SK-N-SH treated with all-trans-retinoic acid at 6 μM for 48 hours (cell line): Measurements from ENCODE around the gene CLDN8.

Source experiments
- ISL1 ChIP-seq: fragments of 250-450 bp; sonication (Bioruptor Pico); IDR thresholded peaks from 2 replicates; pipeline ENCODE4 v2.1.2; 2022; ENCODE audit warnings: mild to moderate bottlenecking, moderate library complexity
- OSR1 ChIP-seq: fragments of 250-450 bp; sonication (Bioruptor Pico); IDR thresholded peaks from 2 replicates; pipeline ENCODE4 v1.8.0; 2022; ENCODE audit warnings: moderate library complexity, mild to moderate bottlenecking, inconsistent platforms
- PATZ1 ChIP-seq: fragments of 250-450 bp; sonication (Bioruptor Pico); IDR thresholded peaks from 2 replicates; pipeline ENCODE4 v1.8.0; 2020; ENCODE audit warnings: mild to moderate bottlenecking, moderate library complexity, borderline replicate concordance
- RARB ChIP-seq: fragments of 250-450 bp; sonication (Bioruptor Pico); IDR thresholded peaks from 2 replicates; pipeline ENCODE4 v1.8.0; 2021; ENCODE audit warnings: mild to moderate bottlenecking, moderate library complexity
- SNAI2 ChIP-seq: fragments of 250-450 bp; sonication (Bioruptor Pico); IDR thresholded peaks from 2 replicates; pipeline ENCODE4 v1.5.0; 2020; ENCODE audit warnings: mild to moderate bottlenecking, moderate library complexity
- TSHZ2 ChIP-seq: fragments of 250-450 bp; sonication (Bioruptor Pico); IDR thresholded peaks from 2 replicates; pipeline ENCODE4 v1.5.0; 2020; ENCODE audit warnings: mild to moderate bottlenecking, moderate library complexity
- ZNF565 ChIP-seq: fragments of 450-650 bp; formaldehyde crosslinking; conservative IDR thresholded peaks from 2 replicates; pipeline ENCODE4 v1.5.0; 2020; ENCODE audit warnings: low read depth, mild to moderate bottlenecking, moderate library complexity

- TF ChIP-seq OSR1 (CRISPR knock-in tag) (no peak), PATZ1 (no peak), SNAI2 (CRISPR knock-in tag) (no peak), RARB (no peak), TSHZ2 (CRISPR knock-in tag) (no peak), ZNF565 (CRISPR knock-in tag) (no peak), ISL1 (CRISPR knock-in tag) (no peak)
These were observed 6.8 kb upstream of the CLDN8 start for GRCh38 chr21:30222724-30223123.
